Spleen (tissue), 7 donors: ENCODE results near the gene PCED1B.

Experiments
- POLR2A ChIP-seq, 3 donors: fragments of 450-650 bp; IDR thresholded peaks; one replicate each; pipeline ENCODE4 v1.5.1; 2017; ENCODE audit warnings: antibody characterized with exemption in 3 of 3, mild to moderate bottlenecking in 1 of 3
- POLR2AphosphoS5 ChIP-seq, 3 donors: sonication (generic); formaldehyde crosslinking; IDR thresholded peaks; one replicate each; pipeline ENCODE4 v1.5.1; 2017; ENCODE audit warnings: antibody characterized with exemption in 3 of 3
- TF ChIP-seq, protein P1 (sequence below), 11 experiments: fragments of 200-600 bp in 7 of 11; fragments of 450-650 bp in 4 of 11; sonication (generic) in 4 of 11; IDR thresholded peaks in 8 of 11; conservative IDR thresholded peaks in 3 of 11; 1 replicate in 7 of 11; 2 replicates in 4 of 11; pipeline versions ENCODE4 v1.4.0 to v1.8.0; 2016 to 2021; ENCODE audit warnings: antibody characterized with exemption in 11 of 11, inconsistent platforms in 4 of 11, mild to moderate bottlenecking in 1 of 11
- donor health status: DM: no; HTN: no; CAD: no; lungs with moderate emphysema.
- donor health status: DM: no; HTN: no; CAD: no.
- donor health status: DM: no; HTN: no; CAD: no.

- TF ChIP-seq POLR2A (IDR thresholded peaks at IDR 0.05) (no peak), POLR2AphosphoS5 (IDR thresholded peaks at IDR 0.05) (no peak)
- TF ChIP-seq, protein P1, sequence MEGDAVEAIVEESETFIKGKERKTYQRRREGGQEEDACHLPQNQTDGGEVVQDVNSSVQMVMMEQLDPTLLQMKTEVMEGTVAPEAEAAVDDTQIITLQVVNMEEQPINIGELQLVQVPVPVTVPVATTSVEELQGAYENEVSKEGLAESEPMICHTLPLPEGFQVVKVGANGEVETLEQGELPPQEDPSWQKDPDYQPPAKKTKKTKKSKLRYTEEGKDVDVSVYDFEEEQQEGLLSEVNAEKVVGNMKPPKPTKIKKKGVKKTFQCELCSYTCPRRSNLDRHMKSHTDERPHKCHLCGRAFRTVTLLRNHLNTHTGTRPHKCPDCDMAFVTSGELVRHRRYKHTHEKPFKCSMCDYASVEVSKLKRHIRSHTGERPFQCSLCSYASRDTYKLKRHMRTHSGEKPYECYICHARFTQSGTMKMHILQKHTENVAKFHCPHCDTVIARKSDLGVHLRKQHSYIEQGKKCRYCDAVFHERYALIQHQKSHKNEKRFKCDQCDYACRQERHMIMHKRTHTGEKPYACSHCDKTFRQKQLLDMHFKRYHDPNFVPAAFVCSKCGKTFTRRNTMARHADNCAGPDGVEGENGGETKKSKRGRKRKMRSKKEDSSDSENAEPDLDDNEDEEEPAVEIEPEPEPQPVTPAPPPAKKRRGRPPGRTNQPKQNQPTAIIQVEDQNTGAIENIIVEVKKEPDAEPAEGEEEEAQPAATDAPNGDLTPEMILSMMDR (IDR thresholded peaks at IDR 0.05 in 8 of 11, conservative IDR thresholded peaks at IDR 0.05 in 3 of 11): no peak
Measured at GRCh38 chr12:47277972-47278448, 198.6 kb downstream of the PCED1B start.
